ENCODE measurements around the gene SASH1.

SASH1 gene

GRCh38 chr6:148453906-148454305 is 111.3 kb downstream of the SASH1 start:
- Histone ChIP-seq H3K4me2 (ENCODE audit: low read length) (no peak overlapping the region), H2AFZ (ENCODE audit: low read length) (no peak overlapping the region), H3K27me3 (ENCODE audit: insufficient read depth, low read length) (no peaks in the 10 kb centered on the region), H3K4me1 (ENCODE audit: insufficient read depth, low read length, severe bottlenecking) (no peaks in the 10 kb centered on the region), H4K20me1 (ENCODE audit: insufficient read depth, low read length) (no peaks in the 10 kb centered on the region), H3K9me3 (ENCODE audit: low read length) (no peaks in the 10 kb centered on the region), H3K79me2 (ENCODE audit: insufficient read depth, low read length) (no peaks in the 10 kb centered on the region), H3K9ac (ENCODE audit: low read length) (no peak overlapping the region), H3F3A (ENCODE audit: insufficient read depth, low read length) (no peaks in the 10 kb centered on the region), H3K4me3 (ENCODE audit: low read depth, low read length, poor library complexity, severe bottlenecking) (no peak overlapping the region), H3K9me2 (ENCODE audit: low read depth, low read length) (no peaks in the 10 kb centered on the region), H3K27ac (ENCODE audit: low read depth, low read length, poor library complexity, severe bottlenecking) (no peak overlapping the region), H3K36me3 (ENCODE audit: insufficient read depth, low read length) (no peaks in the 10 kb centered on the region)
- TF ChIP-seq EZH2 (IDR thresholded peaks at IDR 0.05; ENCODE audit: borderline replicate concordance, low read length) = no peak
- TF ChIP-seq, protein P1, sequence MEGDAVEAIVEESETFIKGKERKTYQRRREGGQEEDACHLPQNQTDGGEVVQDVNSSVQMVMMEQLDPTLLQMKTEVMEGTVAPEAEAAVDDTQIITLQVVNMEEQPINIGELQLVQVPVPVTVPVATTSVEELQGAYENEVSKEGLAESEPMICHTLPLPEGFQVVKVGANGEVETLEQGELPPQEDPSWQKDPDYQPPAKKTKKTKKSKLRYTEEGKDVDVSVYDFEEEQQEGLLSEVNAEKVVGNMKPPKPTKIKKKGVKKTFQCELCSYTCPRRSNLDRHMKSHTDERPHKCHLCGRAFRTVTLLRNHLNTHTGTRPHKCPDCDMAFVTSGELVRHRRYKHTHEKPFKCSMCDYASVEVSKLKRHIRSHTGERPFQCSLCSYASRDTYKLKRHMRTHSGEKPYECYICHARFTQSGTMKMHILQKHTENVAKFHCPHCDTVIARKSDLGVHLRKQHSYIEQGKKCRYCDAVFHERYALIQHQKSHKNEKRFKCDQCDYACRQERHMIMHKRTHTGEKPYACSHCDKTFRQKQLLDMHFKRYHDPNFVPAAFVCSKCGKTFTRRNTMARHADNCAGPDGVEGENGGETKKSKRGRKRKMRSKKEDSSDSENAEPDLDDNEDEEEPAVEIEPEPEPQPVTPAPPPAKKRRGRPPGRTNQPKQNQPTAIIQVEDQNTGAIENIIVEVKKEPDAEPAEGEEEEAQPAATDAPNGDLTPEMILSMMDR (IDR thresholded peaks at IDR 0.05; ENCODE audit: low read length) = no peak

- H3K4me1 ChIP-seq (ENCODE audit: insufficient read depth, low read length, severe bottlenecking) = no peaks in the 10 kb centered on the region
- H3K9ac ChIP-seq (ENCODE audit: low read length) = no peak overlapping the region
- H3K4me2 ChIP-seq (ENCODE audit: low read length) = no peak overlapping the region
- TF ChIP-seq, protein P1 (IDR thresholded peaks at IDR 0.05; ENCODE audit: low read length) = no peak
- TF ChIP-seq EZH2 (IDR thresholded peaks at IDR 0.05; ENCODE audit: borderline replicate concordance, low read length) = no peak
- H4K20me1 ChIP-seq (ENCODE audit: insufficient read depth, low read length) = no peaks in the 10 kb centered on the region
- H3K79me2 ChIP-seq (ENCODE audit: insufficient read depth, low read length) = no peaks in the 10 kb centered on the region
- no peaks in the 10 kb centered on the region for H3K9me3 ChIP-seq (ENCODE audit: low read length)
- no peaks in the 10 kb centered on the region for H3F3A ChIP-seq (ENCODE audit: insufficient read depth, low read length)
- no peak overlapping the region for H3K4me3 ChIP-seq (ENCODE audit: low read depth, low read length, poor library complexity, severe bottlenecking)
- H3K9me2 ChIP-seq (ENCODE audit: low read depth, low read length) = no peaks in the 10 kb centered on the region
- H3K27me3 ChIP-seq (ENCODE audit: insufficient read depth, low read length) = no peaks in the 10 kb centered on the region
- no peaks in the 10 kb centered on the region for H3K36me3 ChIP-seq (ENCODE audit: insufficient read depth, low read length)
- H2AFZ ChIP-seq (ENCODE audit: low read length) = no peak overlapping the region
- no peak overlapping the region for H3K27ac ChIP-seq (ENCODE audit: low read depth, low read length, poor library complexity, severe bottlenecking)
These were observed 112.6 kb downstream of the SASH1 start for GRCh38 chr6:148455225-148455624.

GRCh38 chr6:148455674-148456558 is 113.3 kb downstream of the SASH1 start:
- Histone ChIP-seq H3K4me1 (ENCODE audit: insufficient read depth, low read length, severe bottlenecking) (no peaks in the 10 kb centered on the region), H3K9me3 (ENCODE audit: low read length) (no peaks in the 10 kb centered on the region), H2AFZ (ENCODE audit: low read length) (no peak overlapping the region), H3F3A (ENCODE audit: insufficient read depth, low read length) (no peaks in the 10 kb centered on the region), H3K9me2 (ENCODE audit: low read depth, low read length) (no peaks in the 10 kb centered on the region), H3K4me2 (ENCODE audit: low read length) (no peak overlapping the region), H3K36me3 (ENCODE audit: insufficient read depth, low read length) (no peaks in the 10 kb centered on the region), H3K4me3 (ENCODE audit: low read depth, low read length, poor library complexity, severe bottlenecking) (no peak overlapping the region), H3K27me3 (ENCODE audit: insufficient read depth, low read length) (no peaks in the 10 kb centered on the region), H3K27ac (ENCODE audit: low read depth, low read length, poor library complexity, severe bottlenecking) (no peak overlapping the region), H4K20me1 (ENCODE audit: insufficient read depth, low read length) (no peaks in the 10 kb centered on the region), H3K79me2 (ENCODE audit: insufficient read depth, low read length) (no peaks in the 10 kb centered on the region), H3K9ac (ENCODE audit: low read length) (no peak overlapping the region)
- TF ChIP-seq, protein P1 (IDR thresholded peaks at IDR 0.05; ENCODE audit: low read length) = no peak
- no peak for TF ChIP-seq EZH2 (IDR thresholded peaks at IDR 0.05; ENCODE audit: borderline replicate concordance, low read length)
